ENCODE results near the gene KCNQ2.

Gene KCNQ2

GRCh38 chr20:63464289-63464635, 8.2 kb downstream of the KCNQ2 start:
- H3K4me3 ChIP-seq (ENCODE audit: low read length) = no peak overlapping the region
- DNase-seq (ENCODE audit: low read depth) = no peak
- no peak for TF ChIP-seq CTCF (conservative IDR thresholded peaks at IDR 0.05; ENCODE audit: low read length)

GRCh38 chr20:63463400-63464288, 8.8 kb downstream of the KCNQ2 start:
- no peak overlapping the region for H3K4me3 ChIP-seq (ENCODE audit: low read length)
- no peak for TF ChIP-seq CTCF (conservative IDR thresholded peaks at IDR 0.05; ENCODE audit: low read length)
- DNase-seq (ENCODE audit: low read depth) = no peak

- H3K4me3 ChIP-seq (ENCODE audit: low read length) = no peak overlapping the region
- no peak for TF ChIP-seq CTCF (conservative IDR thresholded peaks at IDR 0.05; ENCODE audit: low read length)
- no peak for DNase-seq (ENCODE audit: low read depth)
Observed at GRCh38 chr20:63462244-63462643, 10.2 kb downstream of the KCNQ2 start.

- DNase-seq (ENCODE audit: low read depth) = no peak
- TF ChIP-seq CTCF (conservative IDR thresholded peaks at IDR 0.05; ENCODE audit: low read length) = no peak
- no peak overlapping the region for H3K4me3 ChIP-seq (ENCODE audit: low read length)
Observed at GRCh38 chr20:63461104-63461763, 11.2 kb downstream of the KCNQ2 start.

GRCh38 chr20:63459070-63459380, 13.4 kb downstream of the KCNQ2 start:
- no peak for DNase-seq (ENCODE audit: low read depth)
- no peak for TF ChIP-seq CTCF (conservative IDR thresholded peaks at IDR 0.05; ENCODE audit: low read length)
- no peak overlapping the region for H3K4me3 ChIP-seq (ENCODE audit: low read length)

GRCh38 chr20:63458170-63459069, 14.0 kb downstream of the KCNQ2 start:
- TF ChIP-seq CTCF (conservative IDR thresholded peaks at IDR 0.05; ENCODE audit: low read length) = no peak
- no peak overlapping the region for H3K4me3 ChIP-seq (ENCODE audit: low read length)
- DNase-seq (ENCODE audit: low read depth) = no peak

Measured in AG10803 (cell line).